HepG2 (cell line): ENCODE results near the gene GNL3. TPM values are rescaled to one million over a fixed set of nuclear protein-coding genes. Genes with fewer than 3 reads are reported as not detected.

Experiments used
- CENPT ChIP-seq: sonication (generic); formaldehyde crosslinking; IDR thresholded peaks from 2 replicates; pipeline ENCODE4 v1.8.0; 2022; ENCODE audit warnings: low read depth, mild to moderate bottlenecking, moderate library complexity, missing genetic modification reagents
- HES4 ChIP-seq: sonication (generic); formaldehyde crosslinking; IDR thresholded peaks from 2 replicates; pipeline ENCODE4 v1.9.0; 2021; ENCODE audit warnings: mild to moderate bottlenecking, missing genetic modification reagents, borderline replicate concordance
- HMGA1 ChIP-seq: sonication (generic); formaldehyde crosslinking; conservative IDR thresholded peaks from 2 replicates; pipeline ENCODE4 v1.4.0; 2020; ENCODE audit warnings: missing genetic modification reagents
- HOXA7 ChIP-seq: sonication (generic); formaldehyde crosslinking; IDR thresholded peaks from 2 replicates; pipeline ENCODE4 v1.8.1; 2022; ENCODE audit warnings: mild to moderate bottlenecking, missing genetic modification reagents, moderate library complexity
- KLF12 ChIP-seq: sonication (generic); formaldehyde crosslinking; IDR thresholded peaks from 2 replicates; pipeline ENCODE4 v1.4.0; 2020; ENCODE audit warnings: missing genetic modification reagents, borderline replicate concordance
- MYC ChIP-seq: sonication (generic); formaldehyde crosslinking; IDR thresholded peaks from 2 replicates; pipeline ENCODE4 v1.9.0; 2021; ENCODE audit warnings: missing genetic modification reagents, borderline replicate concordance
- SMAD9 ChIP-seq: sonication (generic); formaldehyde crosslinking; IDR thresholded peaks from 2 replicates; pipeline ENCODE4 v1.5.1; 2020; ENCODE audit warnings: mild to moderate bottlenecking, missing genetic modification reagents
- ZFY ChIP-seq: sonication (generic); formaldehyde crosslinking; IDR thresholded peaks from 2 replicates; pipeline ENCODE4 v1.4.0; 2020; ENCODE audit warnings: missing genetic modification reagents
- ZKSCAN5 ChIP-seq: sonication (generic); formaldehyde crosslinking; IDR thresholded peaks from 2 replicates; pipeline ENCODE4 v1.5.1; 2020; ENCODE audit warnings: mild to moderate bottlenecking, missing genetic modification reagents
- ZNF18 ChIP-seq: sonication (generic); formaldehyde crosslinking; IDR thresholded peaks from 2 replicates; pipeline ENCODE4 v1.8.0; 2022; ENCODE audit warnings: mild to moderate bottlenecking, missing genetic modification reagents; ENCODE audit not compliant: insufficient replicate concordance
- ZNF407 ChIP-seq: sonication (generic); formaldehyde crosslinking; IDR thresholded peaks from one replicate; pipeline ENCODE4 v1.5.1; 2020; ENCODE audit warnings: mild to moderate bottlenecking, missing genetic modification reagents; ENCODE audit errors: not compliant biosample characterization
- ZNF446 ChIP-seq: sonication (generic); formaldehyde crosslinking; IDR thresholded peaks from 2 replicates; pipeline ENCODE4 v1.5.0; 2020; ENCODE audit warnings: mild to moderate bottlenecking, missing genetic modification reagents
- ZNF552 ChIP-seq: sonication (generic); formaldehyde crosslinking; IDR thresholded peaks from 2 replicates; pipeline ENCODE4 v1.9.0; 2022; ENCODE audit warnings: missing genetic modification reagents, mild to moderate bottlenecking, borderline replicate concordance
- ZNF740 ChIP-seq: sonication (generic); formaldehyde crosslinking; IDR thresholded peaks from 2 replicates; pipeline ENCODE4 v1.4.0; 2020; ENCODE audit warnings: missing genetic modification reagents
- ZSCAN22 ChIP-seq: sonication (generic); formaldehyde crosslinking; IDR thresholded peaks from 2 replicates; pipeline ENCODE4 v1.4.0; 2020; ENCODE audit warnings: mild to moderate bottlenecking, missing genetic modification reagents
- polyA plus RNA-seq, 8 experiments: library from polyadenylated mRNA; depleted of rRNA in 3 of 8; stranded (reverse) in 7 of 8; unstranded in 1 of 8; fragments of >200 nt; fragmentation: Illumina TruSeq in 4 of 8; extraction: Trizol in 4 of 8; gene quantifications; 2 replicates each; pipeline versions ENCODE4 v1.2.1 to v1.2.3, GENCODE V29; 2011 to 2016; ENCODE audit warnings: low read depth in 4 of 8, missing spikeins in 1 of 8, mixed read lengths in 1 of 8; ENCODE audit not compliant: insufficient read depth in 1 of 8
- total RNA-seq, 5 experiments: library from RNA; depleted of rRNA; stranded (reverse); fragments of >200 nt; fragmentation: Illumina TruSeq; extraction: Trizol; gene quantifications; 2 replicates each; pipeline ENCODE4 v1.2.3, GENCODE V29; 2016; ENCODE audit warnings: low read depth in 1 of 5

The GNL3 gene
- total and polyA plus RNA-seq, 2 of the 13 experiments (the other 11 are each of a cell fraction or from before 2014, with no cell fraction given): 129 to 257 TPM

- TF ChIP-seq ZNF407 (CRISPR knock-in tag): no peak
- TF ChIP-seq ZNF740 (CRISPR knock-in tag): no peak
- TF ChIP-seq KLF12 (CRISPR knock-in tag): no peak
- no peak for TF ChIP-seq HMGA1
- no peak for TF ChIP-seq ZNF446 (CRISPR knock-in tag)
- no peak for TF ChIP-seq MYC (CRISPR knock-in tag)
- no peak for TF ChIP-seq ZKSCAN5 (CRISPR knock-in tag)
- no peak for TF ChIP-seq ZSCAN22
- TF ChIP-seq SMAD9 (CRISPR knock-in tag): no peak
- TF ChIP-seq HOXA7: no peak
- no peak for TF ChIP-seq ZNF18 (CRISPR knock-in tag)
- no peak for TF ChIP-seq ZNF552
- no peak for TF ChIP-seq CENPT
- TF ChIP-seq HES4 (CRISPR knock-in tag): no peak
- TF ChIP-seq ZFY (CRISPR knock-in tag): no peak
Observed at GRCh38 chr3:52695798-52696671, 10.2 kb downstream of the GNL3 start (continued).
